Heart left ventricle (tissue), 16 donors: ENCODE results near the gene DCLK1. TPM values are rescaled to one million over a fixed set of nuclear protein-coding genes. Genes with fewer than 3 reads are reported as not detected.
A peak's percentile ranks its signal among the peaks of the same experiment; 100 is the strongest.

Experiments
- ATAC-seq, 4 donors: fragments of 200-7000 bp; cut with Tn5 transposase; one replicate each; pipeline ENCODE4 v1.9.1; 2020 to 2022; ENCODE audit warnings: moderate library complexity in 4 of 4, mild to moderate bottlenecking in 3 of 4, moderate number of reproducible peaks in 1 of 4
- DNase-seq, 5 donors: peaks; one replicate each; pipeline ENCODE4 v3.0.0-alpha.2; 2020
- H3K27ac ChIP-seq, 12 donors: fragments of 200-600 bp; sonication (generic) in 4 of 12; one replicate each; pipeline versions ENCODE4 v1.5.0 to v1.8.0; 2016 to 2022; ENCODE audit warnings: mild to moderate bottlenecking in 2 of 12
- H3K27me3 ChIP-seq, 9 donors: fragments of 200-600 bp; sonication (generic) in 2 of 9; one replicate each; pipeline versions ENCODE4 v1.5.1 to v1.8.0; 2016 to 2022; ENCODE audit warnings: mild to moderate bottlenecking in 3 of 9
- H3K36me3 ChIP-seq, 9 donors: fragments of 200-600 bp; sonication (generic) in 2 of 9; one replicate each; pipeline versions ENCODE4 v1.5.0 to v1.8.0; 2018 to 2022; ENCODE audit warnings: mild to moderate bottlenecking in 2 of 9
- H3K4me1 ChIP-seq, 12 donors: fragments of 200-600 bp; sonication (generic) in 4 of 12; one replicate each; pipeline versions ENCODE4 v1.5.0 to v1.8.0; 2016 to 2022; ENCODE audit warnings: mild to moderate bottlenecking in 3 of 12
- H3K4me3 ChIP-seq, 12 donors: fragments of 200-600 bp; sonication (generic) in 4 of 12; one replicate each; pipeline versions ENCODE4 v1.5.0 to v1.8.0; 2017 to 2022; ENCODE audit warnings: mild to moderate bottlenecking in 9 of 12, moderate library complexity in 4 of 12
- H3K9me3 ChIP-seq, 12 donors: fragments of 200-600 bp; sonication (generic) in 4 of 12; one replicate each; pipeline versions ENCODE4 v1.5.0 to v1.8.0; 2016 to 2022; ENCODE audit warnings: mild to moderate bottlenecking in 1 of 12
- CTCF ChIP-seq, 12 donors: fragments of 200-600 bp; sonication (generic) in 4 of 12; IDR thresholded peaks; one replicate each; pipeline versions ENCODE4 v1.5.0 to v1.8.0; 2018 to 2022; ENCODE audit warnings: antibody characterized with exemption in 12 of 12, mild to moderate bottlenecking in 5 of 12
- POLR2A ChIP-seq, 2 donors: fragments of 450-650 bp; IDR thresholded peaks; one replicate each; pipeline ENCODE4 v1.6.1; 2017; ENCODE audit warnings: antibody characterized with exemption in 2 of 2, mild to moderate bottlenecking in 2 of 2, moderate library complexity in 2 of 2
- WGBS, 4 donors: extraction: QIAGEN DNeasy Blood & Tissue Kit in 2 of 4; methylation state at CpG; one replicate each; pipeline versions ENCODE4 v1.1.5 to v1.1.7; 2013 to 2018; 5-methylcytosine and 5-hydroxymethylcytosine counted together
- intact Hi-C, 10 donors: fragments of 100-400 bp; cut with DNase I; formaldehyde crosslinking; loops; one replicate each; pipeline versions ENCODE4 v1.11.1 to v1.14.2; 2022
- polyA plus RNA-seq, 2 donors: library from polyadenylated mRNA; stranded (reverse); fragments of 200-250 nt; gene quantifications; one replicate each; pipeline ENCODE4 v1.2.3, GENCODE V29; 2013
- total RNA-seq, 9 donors: library from RNA; depleted of rRNA in 2 of 9; stranded (reverse); fragments of >200 nt in 2 of 9; fragmentation: NEBNext Ultra II Directional in 3 of 9; extraction: Animal tissue kit (Norgen Biotek cat#: 25700) in 3 of 9; gene quantifications; one replicate each; pipeline versions ENCODE4 v1.1.0 to v1.2.4, GENCODE V29; 2016 to 2023
- donor health status: ischemic (EF 13 %, LVEDD 7.1; RV severe dilation, severe dysfunction).
- donor health status: healthy with polysubstance abuse.
- donor health status: DM: no; HTN: yes; CAD: no.
- donor health status: DM: no; HTN: no; CAD: no.
- donor health status: ischemic (EF 25% LVEDD 6.9; RV normal size, moderate dysfunction).
- donor health status: ischemic (EF 25% LVEDD 5.7; RV mildly dilated, moderate dysfunction).
- donor health status: healthy.
- donor health status: DM: yes; HTN: yes; CAD: no.
- donor health status: ischemic (EF 35%, LVEDD 5.7; RV mildly dilated, moderate dysfunction).
- donor health status: nonischemic (EF 11% LVEDD 7.7; RV severe dilation, severe dysfunction).
- donor health status: DM: yes; HTN: yes; CAD: no.
- donor health status: PGD.
- donor health status: ischemic (EF 29% LVEDD 5.4; RV normal size, mild dysfunction).
- donor health status: nonischemic (EF 23%, LVEDD 6.1; RV moderate dilation, normal function).

DCLK1 gene
- total and polyA plus RNA-seq, 11 donors = 3.4 to 15.9 (median 11.2) TPM

GRCh38 chr13:35848336-35849255 is 282.6 kb downstream of the DCLK1 start:
- intact Hi-C loops = no loop called here
- no peaks in the 10 kb centered on the region for H3K9me3 ChIP-seq

GRCh38 chr13:35843272-35843671 is 287.9 kb downstream of the DCLK1 start:
- TF ChIP-seq CTCF (IDR thresholded peaks at IDR 0.05) = no peak
- TF ChIP-seq POLR2A (IDR thresholded peaks at IDR 0.05) = no peak
- H3K4me3 ChIP-seq = no peak overlapping the region
- H3K27me3 ChIP-seq = no peaks in the 10 kb centered on the region
- DNase-seq (no peak), ATAC-seq (no peak)
- no peak overlapping the region for H3K27ac ChIP-seq
- H3K4me1 ChIP-seq = peaks cover 0 to 34% (median 5%) of the 10 kb centered on the region in 12 donors
- H3K36me3 ChIP-seq = no peaks in the 10 kb centered on the region
- intact Hi-C loops = no loop called here
- no peaks in the 10 kb centered on the region for H3K9me3 ChIP-seq

More at GRCh38 chr13:35848336-35849255, 282.6 kb downstream of the DCLK1 start:
- Histone ChIP-seq H3K4me3 (no peak overlapping the region), H3K4me1 (peaks cover 0 to 15% (median 5%) of the 10 kb centered on the region in 12 donors), H3K27ac (peak overlapping the region in 4 of 12 donors; percentile 5 to 48 (median 18)), H3K27me3 (no peaks in the 10 kb centered on the region), H3K36me3 (no peaks in the 10 kb centered on the region)
- ATAC-seq (peak; percentile 70 to 88 (median 84)), DNase-seq (no peak)
- no peak for TF ChIP-seq POLR2A (IDR thresholded peaks at IDR 0.05)
- TF ChIP-seq CTCF (IDR thresholded peaks at IDR 0.05) = no peak
- WGBS, 4 donors = 45 to 56% (median 50%) methylated on average over 3 of the region's 3 CpGs

- 64 to 69% (median 65%) methylated on average over 4 of the region's 4 CpGs for WGBS, 4 donors
- TF ChIP-seq CTCF (IDR thresholded peaks at IDR 0.05) (peak in 1 of 12 donors; percentile 10), POLR2A (IDR thresholded peaks at IDR 0.05) (no peak)
- Histone ChIP-seq H3K27ac (peak overlapping the region in 3 of 12 donors; percentile 16 to 21 (median 17)), H3K9me3 (no peaks in the 10 kb centered on the region), H3K4me3 (no peak overlapping the region), H3K4me1 (peaks cover 0 to 26% (median 2%) of the 10 kb centered on the region in 12 donors), H3K36me3 (no peaks in the 10 kb centered on the region), H3K27me3 (no peaks in the 10 kb centered on the region)
- ATAC-seq = peak in 1 of 4 donors; percentile 52
- no peak for DNase-seq
- intact Hi-C loops = no loop called here
Measured at GRCh38 chr13:35841060-35841521, 290.1 kb downstream of the DCLK1 start.

- WGBS, 4 donors = 75 to 92% (median 85%) methylated on average over 5 of the region's 5 CpGs
- H3K4me1 ChIP-seq = peaks cover 0 to 26% (median 2%) of the 10 kb centered on the region in 12 donors
- TF ChIP-seq CTCF (IDR thresholded peaks at IDR 0.05) (no peak), POLR2A (IDR thresholded peaks at IDR 0.05) (no peak)
- no peaks in the 10 kb centered on the region for H3K27me3 ChIP-seq
- peak in 2 of 4 donors; percentile 48 to 58 for ATAC-seq
- peak overlapping the region in 8 of 12 donors; percentile 5 to 77 (median 64) for H3K27ac ChIP-seq
- no peaks in the 10 kb centered on the region for H3K36me3 ChIP-seq
- DNase-seq = peak in 2 of 5 donors; percentile 27 to 38
- no peak overlapping the region for H3K4me3 ChIP-seq
- intact Hi-C loops = no loop called here
- H3K9me3 ChIP-seq = no peaks in the 10 kb centered on the region
Measured at GRCh38 chr13:35839806-35840205, 291.4 kb downstream of the DCLK1 start.
